GM23338 (cell line): ENCODE data around the gene VPS41. TPM values are rescaled to one million over a fixed set of nuclear protein-coding genes. Genes with fewer than 3 reads are reported as not detected.

Experiments
- ATAC-seq: fragments of 200-7000 bp; cut with Tn5 transposase; 3 replicates; pipeline ENCODE4 v1.9.1; 2020
- DNase-seq: peaks from one replicate; pipeline ENCODE4 v3.0.0-alpha.2; 2015; ENCODE audit warnings: low spot score
- H2AFZ ChIP-seq: fragments of 200-600 bp; sonication (generic); 2 replicates; pipeline ENCODE4 v1.8.0; 2016; ENCODE audit warnings: antibody characterized with exemption, mild to moderate bottlenecking, moderate library complexity
- H3F3A ChIP-seq: fragments of 200-600 bp; sonication (generic); replicated peaks from 2 replicates; pipeline ENCODE4 v1.8.0; 2017; ENCODE audit warnings: antibody characterized with exemption, mixed run types, low read depth
- H3K27ac ChIP-seq: fragments of 200-600 bp; sonication (generic); 2 replicates; pipeline ENCODE4 v1.6.1; 2016; ENCODE audit warnings: low read depth
- H3K27me3 ChIP-seq: fragments of 200-600 bp; sonication (generic); 2 replicates; pipeline ENCODE4 v1.8.0; 2016; ENCODE audit warnings: mild to moderate bottlenecking, mixed run types, moderate library complexity; ENCODE audit not compliant: insufficient read depth
- H3K36me3 ChIP-seq: fragments of 200-600 bp; sonication (generic); 2 replicates; pipeline ENCODE4 v1.8.0; 2016; ENCODE audit warnings: mild to moderate bottlenecking; ENCODE audit not compliant: insufficient read depth
- H3K4me1 ChIP-seq: fragments of 200-600 bp; sonication (generic); 2 replicates; pipeline ENCODE4 v1.8.0; 2016; ENCODE audit warnings: mild to moderate bottlenecking, moderate library complexity; ENCODE audit not compliant: insufficient read depth
- H3K4me2 ChIP-seq: fragments of 200-600 bp; sonication (generic); 2 replicates; pipeline ENCODE4 v1.7.1; 2017; ENCODE audit warnings: mixed run types
- H3K4me3 ChIP-seq: fragments of 200-600 bp; sonication (generic); 2 replicates; pipeline ENCODE4 v1.6.1; 2016; ENCODE audit warnings: mixed run types
- H3K79me2 ChIP-seq: fragments of 200-600 bp; sonication (generic); replicated peaks from 2 replicates; pipeline ENCODE4 v1.8.0; 2017; ENCODE audit warnings: mild to moderate bottlenecking; ENCODE audit not compliant: insufficient read depth
- H3K9me2 ChIP-seq: fragments of 200-600 bp; sonication (generic); 2 replicates; pipeline ENCODE4 v1.8.0; 2017; ENCODE audit not compliant: insufficient read depth
- H4K20me1 ChIP-seq: fragments of 200-600 bp; sonication (generic); replicated peaks from 2 replicates; pipeline ENCODE4 v1.8.0; 2017; ENCODE audit warnings: mild to moderate bottlenecking; ENCODE audit not compliant: insufficient read depth
- H3K27ac Mint-ChIP-seq: 2 replicates; pipeline ENCODE4 v1.8.0; 2020; ENCODE audit warnings: inconsistent platforms, mild to moderate bottlenecking, moderate library complexity, mixed read lengths
- H3K27me3 Mint-ChIP-seq: 3 replicates; pipeline ENCODE4 v1.8.0; 2022; ENCODE audit warnings: low read depth, mild to moderate bottlenecking, moderate library complexity, mixed read lengths, inconsistent platforms; ENCODE audit not compliant: insufficient read depth, poor library complexity
- H3K36me3 Mint-ChIP-seq: 3 replicates; pipeline ENCODE4 v1.8.0; 2021; ENCODE audit warnings: low read depth, mild to moderate bottlenecking, inconsistent platforms, moderate library complexity, mixed read lengths
- H3K4me1 Mint-ChIP-seq: 3 replicates; pipeline ENCODE4 v1.8.0; 2020; ENCODE audit warnings: mild to moderate bottlenecking, inconsistent platforms, mixed read lengths
- H3K4me3 Mint-ChIP-seq: 3 replicates; pipeline ENCODE4 v1.8.0; 2021; ENCODE audit warnings: moderate library complexity, mild to moderate bottlenecking, inconsistent platforms, mixed read lengths
- H3K9me3 Mint-ChIP-seq: 3 replicates; pipeline ENCODE4 v1.8.0; 2020; ENCODE audit warnings: moderate library complexity, mild to moderate bottlenecking, inconsistent platforms, mixed read lengths
- CREB1 ChIP-seq: fragments of 250-450 bp; sonication (Bioruptor Pico); IDR thresholded peaks from 2 replicates; pipeline ENCODE4 v1.5.0; 2020; ENCODE audit warnings: low read depth, mild to moderate bottlenecking, moderate library complexity
- EZH2 ChIP-seq: fragments of 200-600 bp; sonication (generic); IDR thresholded peaks from one replicate; pipeline ENCODE4 v1.8.0; 2017; ENCODE audit warnings: antibody characterized with exemption, mild to moderate bottlenecking, low read depth; ENCODE audit not compliant: unreplicated experiment
- EZH2phosphoT487 ChIP-seq: fragments of 200-600 bp; sonication (generic); IDR thresholded peaks from one replicate; pipeline ENCODE4 v1.8.1; 2018; ENCODE audit warnings: antibody characterized with exemption; ENCODE audit not compliant: unreplicated experiment
- JUNB ChIP-seq: IDR thresholded peaks from one replicate; pipeline ENCODE4 v1.6.1; 2016; ENCODE audit warnings: antibody characterized with exemption; ENCODE audit not compliant: unreplicated experiment
- NANOG ChIP-seq: IDR thresholded peaks from 2 replicates; pipeline ENCODE4 v1.6.1; 2016; ENCODE audit warnings: antibody characterized with exemption, borderline replicate concordance
- POLR2AphosphoS5 ChIP-seq: IDR thresholded peaks from 2 replicates; pipeline ENCODE4 v1.6.1; 2016; ENCODE audit warnings: antibody characterized with exemption, low read depth
- STAT1 ChIP-seq: IDR thresholded peaks from one replicate; pipeline ENCODE4 v1.6.1; 2016; ENCODE audit warnings: antibody characterized with exemption; ENCODE audit not compliant: unreplicated experiment
- ZNF114 ChIP-seq: fragments of 250-450 bp; sonication (Bioruptor Pico); IDR thresholded peaks from 2 replicates; pipeline ENCODE4 v1.5.0; 2020; ENCODE audit warnings: mild to moderate bottlenecking, moderate library complexity
- ZNF331 ChIP-seq: fragments of 250-450 bp; sonication (Bioruptor Pico); IDR thresholded peaks from 2 replicates; pipeline ENCODE4 v1.5.0; 2020; ENCODE audit warnings: low read depth, mild to moderate bottlenecking, moderate library complexity
- polyA plus RNA-seq: library from polyadenylated mRNA; unstranded; fragments of >200 nt; fragmentation: Nextera tagmentation; extraction: Ambion mirVana; gene quantifications from 2 replicates; pipeline ENCODE4 v1.2.1, GENCODE V29; 2016
- total RNA-seq: library from RNA; depleted of rRNA; stranded (reverse); fragments of >200 nt; shearing (Covaris generic); gene quantifications from 2 replicates; pipeline ENCODE4 v1.2.3, GENCODE V29; 2014
- TF ChIP-seq, protein P1 (sequence below), 2 experiments: fragments of 200-600 bp in 1 of 2; sonication (generic) in 1 of 2; conservative IDR thresholded peaks; 2 replicates each; pipeline versions ENCODE4 v1.5.1 to v1.6.1; 2016 to 2017; ENCODE audit warnings: antibody characterized with exemption in 2 of 2, low read depth in 2 of 2, mild to moderate bottlenecking in 2 of 2, moderate library complexity in 1 of 2
- TF ChIP-seq, protein P2 (sequence below): IDR thresholded peaks from 2 replicates; pipeline ENCODE4 v1.6.1; 2016; ENCODE audit warnings: antibody characterized with exemption
- TF ChIP-seq, protein P3 (sequence below): fragments of 250-450 bp; sonication (Bioruptor Pico); IDR thresholded peaks from 2 replicates; pipeline ENCODE4 v1.5.0; 2020; ENCODE audit warnings: mild to moderate bottlenecking, moderate library complexity

Gene VPS41
- total and polyA plus RNA-seq, 2 experiments from 2014 or later = 20.2 to 41.2 TPM

GRCh38 chr7:38846280-38846679 lies 62.7 kb downstream of the VPS41 start (continued):
- TF ChIP-seq, protein P1, sequence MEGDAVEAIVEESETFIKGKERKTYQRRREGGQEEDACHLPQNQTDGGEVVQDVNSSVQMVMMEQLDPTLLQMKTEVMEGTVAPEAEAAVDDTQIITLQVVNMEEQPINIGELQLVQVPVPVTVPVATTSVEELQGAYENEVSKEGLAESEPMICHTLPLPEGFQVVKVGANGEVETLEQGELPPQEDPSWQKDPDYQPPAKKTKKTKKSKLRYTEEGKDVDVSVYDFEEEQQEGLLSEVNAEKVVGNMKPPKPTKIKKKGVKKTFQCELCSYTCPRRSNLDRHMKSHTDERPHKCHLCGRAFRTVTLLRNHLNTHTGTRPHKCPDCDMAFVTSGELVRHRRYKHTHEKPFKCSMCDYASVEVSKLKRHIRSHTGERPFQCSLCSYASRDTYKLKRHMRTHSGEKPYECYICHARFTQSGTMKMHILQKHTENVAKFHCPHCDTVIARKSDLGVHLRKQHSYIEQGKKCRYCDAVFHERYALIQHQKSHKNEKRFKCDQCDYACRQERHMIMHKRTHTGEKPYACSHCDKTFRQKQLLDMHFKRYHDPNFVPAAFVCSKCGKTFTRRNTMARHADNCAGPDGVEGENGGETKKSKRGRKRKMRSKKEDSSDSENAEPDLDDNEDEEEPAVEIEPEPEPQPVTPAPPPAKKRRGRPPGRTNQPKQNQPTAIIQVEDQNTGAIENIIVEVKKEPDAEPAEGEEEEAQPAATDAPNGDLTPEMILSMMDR (conservative IDR thresholded peaks at IDR 0.05; ENCODE audit: low read depth in 2 of 2) = no peak
- TF ChIP-seq NANOG (no peak), CREB1 (CRISPR knock-in tag) (no peak), EZH2phosphoT487 (no peak), ZNF331 (CRISPR knock-in tag) (no peak), JUNB (no peak), EZH2 (no peak), STAT1 (no peak), POLR2AphosphoS5 (no peak)

- no peaks in the 10 kb centered on the region for H3K27me3 Mint-ChIP-seq
- Histone ChIP-seq H3K36me3 (no peaks in the 10 kb centered on the region), H3K27me3 (no peaks in the 10 kb centered on the region), H3K4me1 (no peaks in the 10 kb centered on the region), H3K9me2 (no peaks in the 10 kb centered on the region), H2AFZ (no peak overlapping the region), H3K4me3 (no peak overlapping the region), H3K4me2 (no peak overlapping the region), H3F3A (no peaks in the 10 kb centered on the region), H4K20me1 (no peaks in the 10 kb centered on the region), H3K27ac (no peak overlapping the region), H3K79me2 (peaks cover 15% of the 10 kb centered on the region; the same call in 1 of the 2 replicates)
- H3K27ac Mint-ChIP-seq = no peak overlapping the region
- DNase-seq (no peak), ATAC-seq (no peak)
- no peaks in the 10 kb centered on the region for H3K9me3 Mint-ChIP-seq
- H3K36me3 Mint-ChIP-seq = no peaks in the 10 kb centered on the region
- no peak overlapping the region for H3K4me3 Mint-ChIP-seq
- peaks cover 5% of the 10 kb centered on the region; the same call in 2 of the 3 replicates for H3K4me1 Mint-ChIP-seq
- TF ChIP-seq ZNF331 (CRISPR knock-in tag) (no peak), JUNB (no peak), ZNF114 (CRISPR knock-in tag) (no peak), CREB1 (CRISPR knock-in tag) (no peak), NANOG (no peak), POLR2AphosphoS5 (no peak), EZH2phosphoT487 (no peak), STAT1 (no peak)
- TF ChIP-seq, protein P1 (conservative IDR thresholded peaks at IDR 0.05; ENCODE audit: low read depth in 2 of 2) = no peak
- TF ChIP-seq, protein P2, sequence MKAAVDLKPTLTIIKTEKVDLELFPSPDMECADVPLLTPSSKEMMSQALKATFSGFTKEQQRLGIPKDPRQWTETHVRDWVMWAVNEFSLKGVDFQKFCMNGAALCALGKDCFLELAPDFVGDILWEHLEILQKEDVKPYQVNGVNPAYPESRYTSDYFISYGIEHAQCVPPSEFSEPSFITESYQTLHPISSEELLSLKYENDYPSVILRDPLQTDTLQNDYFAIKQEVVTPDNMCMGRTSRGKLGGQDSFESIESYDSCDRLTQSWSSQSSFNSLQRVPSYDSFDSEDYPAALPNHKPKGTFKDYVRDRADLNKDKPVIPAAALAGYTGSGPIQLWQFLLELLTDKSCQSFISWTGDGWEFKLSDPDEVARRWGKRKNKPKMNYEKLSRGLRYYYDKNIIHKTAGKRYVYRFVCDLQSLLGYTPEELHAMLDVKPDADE = no peak
- TF ChIP-seq, protein P3, sequence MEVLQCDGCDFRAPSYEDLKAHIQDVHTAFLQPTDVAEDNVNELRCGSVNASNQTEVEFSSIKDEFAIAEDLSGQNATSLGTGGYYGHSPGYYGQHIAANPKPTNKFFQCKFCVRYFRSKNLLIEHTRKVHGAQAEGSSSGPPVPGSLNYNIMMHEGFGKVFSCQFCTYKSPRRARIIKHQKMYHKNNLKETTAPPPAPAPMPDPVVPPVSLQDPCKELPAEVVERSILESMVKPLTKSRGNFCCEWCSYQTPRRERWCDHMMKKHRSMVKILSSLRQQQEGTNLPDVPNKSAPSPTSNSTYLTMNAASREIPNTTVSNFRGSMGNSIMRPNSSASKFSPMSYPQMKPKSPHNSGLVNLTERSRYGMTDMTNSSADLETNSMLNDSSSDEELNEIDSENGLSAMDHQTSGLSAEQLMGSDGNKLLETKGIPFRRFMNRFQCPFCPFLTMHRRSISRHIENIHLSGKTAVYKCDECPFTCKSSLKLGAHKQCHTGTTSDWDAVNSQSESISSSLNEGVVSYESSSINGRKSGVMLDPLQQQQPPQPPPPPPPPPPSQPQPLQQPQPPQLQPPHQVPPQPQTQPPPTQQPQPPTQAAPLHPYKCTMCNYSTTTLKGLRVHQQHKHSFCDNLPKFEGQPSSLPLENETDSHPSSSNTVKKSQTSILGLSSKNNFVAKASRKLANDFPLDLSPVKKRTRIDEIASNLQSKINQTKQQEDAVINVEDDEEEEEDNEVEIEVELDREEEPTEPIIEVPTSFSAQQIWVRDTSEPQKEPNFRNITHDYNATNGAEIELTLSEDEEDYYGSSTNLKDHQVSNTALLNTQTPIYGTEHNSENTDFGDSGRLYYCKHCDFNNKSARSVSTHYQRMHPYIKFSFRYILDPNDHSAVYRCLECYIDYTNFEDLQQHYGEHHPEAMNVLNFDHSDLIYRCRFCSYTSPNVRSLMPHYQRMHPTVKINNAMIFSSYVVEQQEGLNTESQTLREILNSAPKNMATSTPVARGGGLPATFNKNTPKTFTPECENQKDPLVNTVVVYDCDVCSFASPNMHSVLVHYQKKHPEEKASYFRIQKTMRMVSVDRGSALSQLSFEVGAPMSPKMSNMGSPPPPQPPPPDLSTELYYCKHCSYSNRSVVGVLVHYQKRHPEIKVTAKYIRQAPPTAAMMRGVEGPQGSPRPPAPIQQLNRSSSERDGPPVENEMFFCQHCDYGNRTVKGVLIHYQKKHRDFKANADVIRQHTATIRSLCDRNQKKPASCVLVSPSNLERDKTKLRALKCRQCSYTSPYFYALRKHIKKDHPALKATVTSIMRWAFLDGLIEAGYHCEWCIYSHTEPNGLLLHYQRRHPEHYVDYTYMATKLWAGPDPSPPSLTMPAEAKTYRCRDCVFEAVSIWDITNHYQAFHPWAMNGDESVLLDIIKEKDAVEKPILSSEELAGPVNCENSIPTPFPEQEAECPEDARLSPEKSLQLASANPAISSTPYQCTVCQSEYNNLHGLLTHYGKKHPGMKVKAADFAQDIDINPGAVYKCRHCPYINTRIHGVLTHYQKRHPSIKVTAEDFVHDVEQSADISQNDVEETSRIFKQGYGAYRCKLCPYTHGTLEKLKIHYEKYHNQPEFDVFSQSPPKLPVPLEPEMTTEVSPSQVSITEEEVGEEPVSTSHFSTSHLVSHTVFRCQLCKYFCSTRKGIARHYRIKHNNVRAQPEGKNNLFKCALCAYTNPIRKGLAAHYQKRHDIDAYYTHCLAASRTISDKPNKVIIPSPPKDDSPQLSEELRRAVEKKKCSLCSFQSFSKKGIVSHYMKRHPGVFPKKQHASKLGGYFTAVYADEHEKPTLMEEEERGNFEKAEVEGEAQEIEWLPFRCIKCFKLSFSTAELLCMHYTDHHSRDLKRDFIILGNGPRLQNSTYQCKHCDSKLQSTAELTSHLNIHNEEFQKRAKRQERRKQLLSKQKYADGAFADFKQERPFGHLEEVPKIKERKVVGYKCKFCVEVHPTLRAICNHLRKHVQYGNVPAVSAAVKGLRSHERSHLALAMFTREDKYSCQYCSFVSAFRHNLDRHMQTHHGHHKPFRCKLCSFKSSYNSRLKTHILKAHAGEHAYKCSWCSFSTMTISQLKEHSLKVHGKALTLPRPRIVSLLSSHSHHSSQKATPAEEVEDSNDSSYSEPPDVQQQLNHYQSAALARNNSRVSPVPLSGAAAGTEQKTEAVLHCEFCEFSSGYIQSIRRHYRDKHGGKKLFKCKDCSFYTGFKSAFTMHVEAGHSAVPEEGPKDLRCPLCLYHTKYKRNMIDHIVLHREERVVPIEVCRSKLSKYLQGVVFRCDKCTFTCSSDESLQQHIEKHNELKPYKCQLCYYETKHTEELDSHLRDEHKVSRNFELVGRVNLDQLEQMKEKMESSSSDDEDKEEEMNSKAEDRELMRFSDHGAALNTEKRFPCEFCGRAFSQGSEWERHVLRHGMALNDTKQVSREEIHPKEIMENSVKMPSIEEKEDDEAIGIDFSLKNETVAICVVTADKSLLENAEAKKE (CRISPR knock-in tag) = no peak
Measured at GRCh38 chr7:38844952-38845563, 63.9 kb downstream of the VPS41 start.
